HG03460 (cell line): ENCODE measurements around the gene EDAR.

ENCODE experiments used
- ATAC-seq: cut with Tn5 transposase; IDR thresholded peaks from one replicate; pipeline ENCODE4 v1.9.1; 2021; ENCODE audit not compliant: unreplicated experiment

EDAR gene

DNA sequence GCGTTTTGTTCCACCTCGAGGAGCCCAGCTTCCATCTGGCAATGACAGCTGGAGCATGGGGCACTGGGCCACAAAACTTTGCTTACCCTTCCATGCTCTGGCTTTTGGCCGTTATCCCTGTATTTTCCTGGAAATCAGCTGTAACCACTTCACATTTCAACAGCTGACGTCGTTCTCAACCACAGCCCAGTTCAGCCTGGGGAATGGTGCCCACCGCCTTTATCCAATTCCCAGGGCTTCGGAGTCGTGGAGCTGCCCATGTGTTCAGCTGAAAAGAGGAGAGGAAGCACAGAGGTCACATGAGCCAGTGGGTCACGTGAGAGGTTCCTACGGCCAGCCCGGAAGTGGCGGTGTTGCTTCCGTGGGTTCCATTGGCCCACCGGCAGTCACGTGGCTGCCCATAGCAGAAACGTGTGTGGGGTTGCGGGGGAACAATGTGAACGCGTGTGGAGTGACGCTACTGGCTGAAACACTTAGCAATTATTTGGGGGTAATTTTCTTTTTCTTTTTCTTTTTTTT lies 16.7 kb upstream of the EDAR start:
- ATAC-seq: no peak

DNA sequence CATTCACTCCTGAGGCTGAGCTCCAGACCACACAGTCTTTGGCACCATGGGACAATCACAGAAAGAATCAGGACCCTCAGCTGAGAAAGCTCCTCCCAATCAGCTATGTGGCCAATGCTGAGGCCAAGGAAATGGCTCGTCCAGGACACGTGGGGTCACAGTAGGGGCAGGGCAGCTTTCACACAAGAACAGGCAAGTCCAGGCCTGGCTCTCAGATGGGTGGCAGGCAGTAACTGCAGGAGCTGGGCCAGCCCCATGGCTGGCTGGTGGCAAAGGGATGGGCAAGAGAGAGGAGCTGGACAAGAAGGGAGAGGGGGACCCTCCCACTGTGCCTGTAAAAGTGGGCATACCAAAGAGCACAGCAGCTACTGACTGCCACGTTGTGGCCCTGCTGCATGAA lies 12.2 kb upstream of the EDAR start:
- no peak for ATAC-seq

- ATAC-seq: no peak
Measured at GRCh38 chr2:109000738-109001137, 11.7 kb upstream of the EDAR start.

DNA sequence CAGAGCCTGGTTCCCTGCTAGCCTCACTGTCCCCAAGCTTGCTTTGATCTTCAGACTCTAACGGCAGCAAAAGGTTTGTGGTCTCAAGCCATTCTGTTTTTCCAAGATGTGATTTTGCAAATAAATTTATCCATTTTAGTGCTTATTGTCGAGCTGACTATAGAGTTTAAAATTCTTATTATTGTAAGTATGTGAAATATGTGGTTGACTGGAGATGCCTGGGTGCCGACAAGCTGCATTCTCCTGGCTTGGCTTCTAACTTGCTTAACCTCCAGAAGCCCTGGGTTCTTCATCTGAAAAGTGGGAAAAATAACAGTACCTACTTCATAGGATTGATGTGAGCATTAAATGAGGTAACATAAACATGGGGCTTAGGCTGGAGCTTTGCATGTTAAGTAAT lies 9.9 kb upstream of the EDAR start:
- ATAC-seq: no peak

GRCh38 chr2:108994178-108994577 lies 5.2 kb upstream of the EDAR start:
- no peak for ATAC-seq

DNA sequence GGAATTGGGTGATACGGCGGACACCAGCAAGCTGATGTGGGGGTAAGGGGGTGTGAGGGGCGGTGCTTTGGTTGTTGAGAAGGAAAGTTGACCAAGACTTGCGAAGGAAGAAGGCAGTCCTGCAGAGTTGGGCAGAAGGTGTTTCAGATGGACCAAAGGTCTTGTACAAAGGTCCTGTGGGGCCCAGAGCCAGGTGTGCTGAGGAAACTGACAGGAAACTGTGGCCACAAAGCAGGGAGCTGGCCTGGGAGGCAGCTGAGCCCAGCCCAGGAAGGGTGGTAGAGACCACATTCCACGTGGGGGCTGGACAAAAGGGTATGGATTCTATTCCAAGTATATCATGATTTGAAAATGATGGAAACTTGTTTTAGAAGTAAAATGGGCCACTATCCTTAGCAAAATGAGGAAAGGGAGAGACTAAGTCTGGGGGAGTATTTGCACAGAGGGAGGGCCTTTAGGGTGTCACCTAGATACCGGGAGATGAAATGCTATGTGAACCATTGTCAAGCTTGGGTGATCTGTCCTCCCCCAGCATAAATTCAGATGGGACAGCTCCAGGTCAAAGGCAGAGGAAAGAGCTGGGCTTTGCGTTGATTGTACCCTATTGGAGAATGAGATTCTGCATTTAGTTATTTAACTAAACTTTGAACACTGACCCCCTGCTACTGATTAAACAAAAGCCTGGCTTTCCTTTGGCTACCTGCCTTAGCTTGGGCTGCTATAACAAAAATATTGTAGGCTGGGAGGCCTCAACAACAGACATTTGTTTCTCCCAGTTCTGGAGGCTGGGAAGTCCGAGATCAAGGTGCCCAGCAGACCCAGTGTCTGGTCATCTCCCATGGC lies 4.3 kb upstream of the EDAR start:
- no peak for ATAC-seq

DNA sequence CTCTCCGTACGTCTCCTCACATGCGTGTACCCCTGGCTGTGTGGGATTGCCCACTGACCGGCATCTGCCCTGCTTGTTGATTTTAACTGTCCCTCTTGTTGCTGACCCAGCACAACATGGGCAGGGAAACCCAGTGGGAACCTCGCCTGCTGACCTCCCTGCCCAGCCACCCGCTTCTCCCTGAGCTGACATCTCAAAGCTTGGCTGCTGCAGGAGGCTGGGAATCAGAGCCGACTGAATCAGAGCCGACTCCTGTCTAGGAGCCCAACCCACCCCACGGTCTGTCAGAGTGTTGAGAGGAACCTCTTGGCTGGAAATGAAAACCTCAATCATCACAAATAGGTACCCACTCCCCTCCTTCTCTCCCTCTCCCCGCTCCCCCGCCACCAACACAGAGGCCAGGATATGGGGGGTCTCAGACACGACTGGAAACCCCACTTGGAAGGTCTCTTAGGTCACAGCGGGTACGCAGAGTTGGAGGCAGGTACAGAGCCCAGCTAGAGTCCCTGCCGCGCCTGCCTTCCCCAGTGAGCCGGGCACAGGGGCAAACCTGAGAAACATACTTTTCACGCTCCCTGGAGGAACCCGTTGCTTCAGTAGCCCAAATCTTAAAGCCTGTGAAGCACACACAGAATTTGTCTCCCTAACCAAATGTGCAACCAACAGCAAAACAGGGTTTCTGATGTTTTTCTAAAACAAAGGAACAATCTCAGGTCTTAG lies 784 bp downstream of the EDAR start:
- ATAC-seq: no peak

DNA sequence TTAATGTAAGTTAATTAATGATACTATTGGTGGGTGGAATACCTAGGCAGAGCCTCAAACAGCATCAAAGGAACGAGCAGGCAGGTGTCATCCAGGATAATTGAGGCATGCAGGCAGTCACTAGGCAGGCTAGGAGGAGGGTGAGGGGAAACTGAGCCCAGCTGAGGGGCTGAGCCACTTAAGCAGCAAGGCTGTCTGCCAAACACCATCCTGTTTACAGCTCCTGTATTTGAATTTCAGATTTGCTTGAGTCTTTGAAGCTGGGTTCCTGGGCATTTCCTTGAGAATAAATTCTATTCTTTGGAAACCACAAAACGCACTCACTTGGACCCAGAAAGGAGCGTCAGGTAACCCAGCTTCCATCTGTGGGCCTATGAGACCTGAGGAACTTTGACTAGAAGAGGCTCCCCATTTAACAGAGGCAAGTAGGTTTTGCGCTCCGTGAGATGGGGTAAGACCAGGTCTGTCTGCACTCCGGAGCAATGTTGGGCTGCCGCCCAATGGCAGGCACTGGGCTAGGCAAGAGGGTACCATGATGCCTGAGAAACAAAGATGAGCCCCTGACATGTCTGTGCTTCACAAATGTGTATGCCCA lies 2.0 kb downstream of the EDAR start:
- ATAC-seq: no peak

DNA sequence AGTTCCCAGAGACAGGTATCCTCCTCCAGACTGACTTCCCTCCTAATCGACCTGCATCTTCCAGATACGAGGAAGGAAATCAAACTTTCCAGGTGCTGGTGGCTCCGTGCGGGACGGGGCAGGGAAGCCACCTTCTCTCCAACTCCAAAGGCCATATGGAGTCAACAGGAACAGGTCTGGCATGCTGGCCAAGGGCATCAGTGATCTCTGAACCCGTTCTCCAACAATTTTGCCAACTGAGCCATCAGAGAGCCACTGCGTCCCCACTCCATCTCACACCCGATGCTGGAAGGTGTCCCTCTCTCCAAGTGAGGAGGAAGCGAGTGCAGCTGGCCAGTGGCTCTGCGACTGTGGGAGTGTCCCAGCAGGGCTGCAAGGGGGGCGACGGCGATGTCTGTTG lies 5.4 kb downstream of the EDAR start:
- no peak for ATAC-seq

DNA sequence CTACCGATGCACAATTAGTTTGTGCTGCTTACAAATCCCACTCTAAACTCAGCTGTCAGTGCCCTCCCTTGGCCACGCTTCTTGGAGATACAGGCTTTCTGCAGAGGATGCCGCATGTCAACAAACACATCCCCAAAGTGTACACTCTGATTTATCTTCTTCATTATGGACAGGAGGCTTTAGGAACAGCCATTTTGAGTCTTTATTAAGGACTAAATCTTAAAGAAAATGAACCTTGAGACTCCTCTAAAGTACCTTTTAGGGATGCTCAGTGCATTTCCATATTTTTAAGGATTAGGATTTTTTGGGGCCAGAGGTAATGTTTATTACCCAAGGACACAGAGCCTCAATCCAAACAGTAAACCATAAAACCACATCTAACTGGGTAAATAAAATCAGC lies 6.0 kb downstream of the EDAR start:
- no peak for ATAC-seq

DNA sequence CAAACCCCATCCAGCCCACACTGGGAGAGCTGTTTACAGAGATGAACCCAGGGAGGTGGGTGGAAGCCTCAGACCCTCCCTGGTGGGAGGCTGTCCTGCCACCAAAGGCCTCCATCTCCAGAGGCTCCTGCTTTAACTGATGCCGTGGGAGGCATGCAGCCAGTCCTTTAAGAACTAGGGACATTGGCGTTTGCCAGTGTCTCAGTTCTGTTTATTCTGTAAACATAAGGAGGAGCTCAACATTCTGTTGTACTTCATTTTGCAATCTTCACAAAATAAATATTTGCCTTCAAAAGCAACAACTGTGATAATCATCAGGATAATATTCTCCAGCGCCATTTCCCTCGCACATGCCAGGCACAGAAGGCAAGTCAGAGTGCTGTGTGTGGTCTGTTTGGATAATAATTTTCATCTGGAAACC lies 6.8 kb downstream of the EDAR start:
- ATAC-seq: no peak

GRCh38 chr2:108981846-108982245 lies 7.2 kb downstream of the EDAR start:
- no peak for ATAC-seq

DNA sequence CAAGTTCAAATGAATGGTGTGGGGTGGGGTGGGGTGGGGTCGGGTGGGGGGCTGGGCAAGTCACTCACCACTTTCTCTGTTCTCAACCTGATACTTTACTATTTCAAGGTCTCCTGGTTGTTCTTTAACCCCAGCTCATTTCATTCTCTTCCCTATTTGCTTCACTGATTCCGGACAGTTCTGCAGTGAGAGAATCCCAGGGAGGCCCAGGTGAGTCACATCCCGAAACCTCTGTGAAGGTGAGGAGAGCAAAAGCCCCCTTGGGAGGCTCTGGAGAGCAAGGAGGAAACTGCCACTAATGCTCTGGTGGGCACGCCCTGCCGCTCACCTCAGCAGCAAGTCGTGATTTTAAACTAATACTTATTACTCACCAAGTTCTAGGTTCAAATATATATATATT lies 8.9 kb downstream of the EDAR start:
- ATAC-seq: no peak

GRCh38 chr2:108979461-108979860 lies 9.6 kb downstream of the EDAR start:
- ATAC-seq: no peak

DNA sequence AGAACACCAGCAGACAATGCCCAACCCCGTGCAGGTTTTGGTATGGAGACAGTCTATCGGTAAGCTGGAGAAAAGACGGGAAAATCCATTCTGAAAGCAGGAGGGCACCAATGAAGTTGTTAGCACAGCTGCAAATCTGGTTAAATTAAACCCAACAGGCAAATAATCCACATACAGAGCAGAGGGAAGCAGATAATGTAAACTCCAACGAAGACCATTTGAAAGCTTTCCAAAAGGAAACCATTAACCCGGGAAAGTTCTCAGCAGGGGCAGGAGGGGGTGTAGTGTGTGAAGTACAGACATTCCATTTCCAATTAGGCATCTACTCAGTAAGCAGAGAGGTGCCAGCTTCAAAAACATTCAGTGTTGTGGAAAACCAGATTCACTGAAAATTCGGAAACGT lies 10.3 kb downstream of the EDAR start:
- no peak for ATAC-seq

GRCh38 chr2:108975613-108976435 lies 13.2 kb downstream of the EDAR start:
- ATAC-seq: no peak

- ATAC-seq: no peak
Measured at GRCh38 chr2:108974674-108975073, 14.3 kb downstream of the EDAR start.

- no peak for ATAC-seq
Measured at GRCh38 chr2:108972663-108973062, 16.4 kb downstream of the EDAR start.

DNA sequence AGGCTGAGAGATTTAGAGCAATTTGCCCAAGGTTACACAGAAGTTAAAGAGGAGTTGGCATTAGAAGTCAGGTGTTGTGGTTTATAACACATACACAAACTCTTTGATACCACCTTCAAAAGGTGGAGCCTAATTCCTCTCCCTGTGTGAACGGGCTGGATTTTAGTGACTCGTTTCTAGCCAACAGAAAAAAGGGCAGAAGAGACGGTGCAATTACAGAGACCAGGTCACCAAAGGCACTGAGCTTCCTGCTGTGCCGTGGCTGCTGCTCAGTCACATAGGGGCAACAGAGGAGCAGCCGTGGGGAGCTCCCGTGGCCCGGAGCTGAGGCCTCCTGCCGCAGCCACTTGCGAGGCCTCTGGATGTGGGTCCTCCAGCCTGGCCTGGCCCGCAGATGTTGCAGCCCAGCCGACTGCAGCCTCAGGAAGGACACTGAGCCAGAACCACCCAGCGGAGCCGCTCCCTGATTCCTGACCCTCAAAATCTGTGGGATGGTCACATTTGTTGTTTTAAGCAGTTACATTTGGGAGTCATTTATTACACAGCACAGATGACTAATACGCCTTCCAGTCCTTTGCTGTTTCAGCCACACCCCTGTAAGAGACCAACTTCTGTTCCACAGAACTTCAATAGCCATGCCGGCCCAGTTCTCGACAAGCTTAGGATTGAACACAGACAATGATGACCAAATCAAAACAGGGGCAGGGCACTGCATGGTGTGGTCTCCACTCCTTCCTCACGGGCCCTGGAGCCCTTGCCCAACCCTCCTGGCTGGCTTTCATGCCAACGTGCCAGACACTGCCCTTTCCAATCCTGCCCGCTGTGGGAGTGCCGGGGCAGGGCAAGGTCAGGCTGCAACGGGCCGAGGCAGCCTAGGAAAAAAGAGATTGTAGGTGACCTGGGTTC lies 17.1 kb downstream of the EDAR start:
- no peak for ATAC-seq

GRCh38 chr2:108970369-108970768 lies 18.7 kb downstream of the EDAR start:
- ATAC-seq: no peak
